ENCODE measurements around the gene LAMB4. TPM values are rescaled to one million over a fixed set of nuclear protein-coding genes. Genes with fewer than 3 reads are reported as not detected.

The LAMB4 gene
- total RNA-seq, 4 donors from 2014 or later: 0.60 to 3.0 TPM; not detected in 2

- TF ChIP-seq, protein P1, sequence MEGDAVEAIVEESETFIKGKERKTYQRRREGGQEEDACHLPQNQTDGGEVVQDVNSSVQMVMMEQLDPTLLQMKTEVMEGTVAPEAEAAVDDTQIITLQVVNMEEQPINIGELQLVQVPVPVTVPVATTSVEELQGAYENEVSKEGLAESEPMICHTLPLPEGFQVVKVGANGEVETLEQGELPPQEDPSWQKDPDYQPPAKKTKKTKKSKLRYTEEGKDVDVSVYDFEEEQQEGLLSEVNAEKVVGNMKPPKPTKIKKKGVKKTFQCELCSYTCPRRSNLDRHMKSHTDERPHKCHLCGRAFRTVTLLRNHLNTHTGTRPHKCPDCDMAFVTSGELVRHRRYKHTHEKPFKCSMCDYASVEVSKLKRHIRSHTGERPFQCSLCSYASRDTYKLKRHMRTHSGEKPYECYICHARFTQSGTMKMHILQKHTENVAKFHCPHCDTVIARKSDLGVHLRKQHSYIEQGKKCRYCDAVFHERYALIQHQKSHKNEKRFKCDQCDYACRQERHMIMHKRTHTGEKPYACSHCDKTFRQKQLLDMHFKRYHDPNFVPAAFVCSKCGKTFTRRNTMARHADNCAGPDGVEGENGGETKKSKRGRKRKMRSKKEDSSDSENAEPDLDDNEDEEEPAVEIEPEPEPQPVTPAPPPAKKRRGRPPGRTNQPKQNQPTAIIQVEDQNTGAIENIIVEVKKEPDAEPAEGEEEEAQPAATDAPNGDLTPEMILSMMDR (IDR thresholded peaks at IDR 0.05): no peak
- DNase-seq (ENCODE audit: low spot score): no peak
- ATAC-seq (ENCODE audit: low FRiP score): no peak
Observed at GRCh38 chr7:107973861-107974260, 156.3 kb downstream of the LAMB4 start.

Small RNA genes lying within 50 kb of the gene (small RNA-seq; reads per million reads assigned to genes)
- gene RF00012: not detected

Other genes with a start within 250 kb of the LAMB4 start
- gene DLD, start 239.2 kb downstream of the LAMB4 start, total RNA-seq: 100 to 1,000 TPM in 1 of 4 donors, 10 to 100 TPM in 3; 46.0 to 112 (median 59.2) TPM
- gene LAMB1, start 127.2 kb downstream of the LAMB4 start, total RNA-seq: 100 to 1,000 TPM; 406 to 668 (median 535) TPM

All from omental fat pad (tissue), 4 donors.